Limb (tissue), 2 donors: ENCODE data around the gene PYY.
A peak's percentile ranks its signal among the peaks of the same experiment; 100 is the strongest.
"Not testable (repeated sequence)": the region's sequence is repeated elsewhere in the genome, so short reads cannot be mapped to it uniquely, and the experiment has no call there.

ENCODE experiments used
- DNase-seq, 2 donors: peaks; one replicate each; pipeline ENCODE4 v3.0.0-alpha.2; 2016; ENCODE audit errors: extremely low spot score in 2 of 2

PYY gene

DNA sequence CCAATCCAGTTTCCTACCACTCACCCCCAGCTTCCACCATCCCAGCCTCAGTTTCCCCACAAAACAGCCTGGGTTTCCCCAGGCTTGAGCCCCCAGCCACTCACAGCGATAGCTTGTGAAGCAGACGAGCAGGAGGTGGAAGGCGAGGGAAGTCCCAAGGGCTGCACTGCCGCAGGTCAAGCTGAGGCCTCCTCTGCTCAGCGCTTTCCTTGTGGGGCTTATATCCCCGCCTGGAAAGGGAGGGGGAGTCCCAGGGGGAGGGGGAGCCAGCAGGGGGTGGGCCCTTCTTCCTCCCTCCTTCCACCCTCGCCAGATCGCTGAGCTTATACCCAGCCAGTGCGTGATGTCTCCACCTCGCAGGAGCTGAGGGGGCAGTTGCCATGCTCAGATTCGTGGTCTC, at the start of gene PYY:
PYY (minus strand) TSS at position 195 of the 400 bp plus-strand sequence. CDS start 457 bp downstream, outside the sequence.
- DNase-seq = no peak

GRCh38 chr17:44002141-44002848, 48.6 kb upstream of the PYY start:
- no peak for DNase-seq

DNA sequence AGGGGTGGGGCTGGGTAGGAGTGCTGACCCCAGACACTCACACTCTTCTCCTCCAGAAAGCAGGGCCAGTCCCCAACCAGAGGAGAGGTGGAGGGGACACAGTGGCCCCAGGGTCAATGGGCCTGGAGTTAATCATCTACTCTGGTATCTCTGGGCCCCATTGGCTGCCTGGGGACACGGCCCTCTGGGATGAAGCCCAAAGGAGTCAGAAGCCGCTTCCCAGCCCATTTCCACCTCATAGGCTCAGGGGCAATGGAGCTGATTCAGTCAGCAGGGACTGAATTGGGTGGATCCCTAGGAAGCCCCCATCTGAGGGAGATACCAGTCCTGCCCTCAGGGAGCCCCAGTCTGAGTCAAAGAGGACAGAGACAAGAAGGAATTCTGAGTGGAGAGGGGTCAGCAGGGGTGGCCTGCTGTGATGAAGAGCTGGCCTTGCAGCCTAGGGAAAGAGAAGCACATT, 47.8 kb upstream of the PYY start:
- DNase-seq = no peak

GRCh38 chr17:44000871-44001460, 47.2 kb upstream of the PYY start:
- no peak for DNase-seq

DNA sequence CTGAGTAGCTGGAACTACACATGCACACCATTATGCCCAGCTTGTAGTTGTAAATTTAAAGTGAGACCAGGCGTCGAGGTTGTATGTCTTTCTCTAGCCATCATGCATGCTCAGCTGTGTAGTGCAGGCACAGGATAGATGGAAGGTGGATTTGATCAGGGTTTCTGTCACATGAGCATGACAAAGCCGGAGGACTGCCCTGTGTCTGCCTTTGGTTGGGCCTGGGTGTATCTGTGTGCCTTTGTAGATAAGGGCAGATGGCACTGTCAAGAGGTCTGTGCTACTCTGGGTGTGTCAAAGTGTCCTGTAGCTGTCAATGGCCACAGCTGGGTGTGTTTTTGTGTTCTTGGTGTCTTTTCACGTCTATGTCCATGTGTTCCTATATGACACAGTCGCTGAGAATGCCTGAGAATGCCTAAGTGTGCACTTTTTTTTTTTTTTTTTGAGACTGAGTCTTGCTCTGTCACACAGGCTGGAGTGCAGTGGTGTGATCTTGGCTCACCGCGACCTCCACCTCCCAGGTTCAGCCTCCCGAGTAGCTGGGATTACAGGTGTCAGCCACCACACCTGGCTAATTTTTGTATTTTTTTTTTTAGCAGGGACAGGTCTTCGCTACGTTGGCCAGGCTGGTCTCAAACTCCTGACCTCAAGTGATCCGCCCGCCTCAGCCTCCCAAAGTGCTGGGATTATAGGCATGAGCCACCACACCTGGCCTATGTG, 46.6 kb upstream of the PYY start:
- DNase-seq = no peak

GRCh38 chr17:43999024-43999423, 45.3 kb upstream of the PYY start:
- DNase-seq = no peak

DNA sequence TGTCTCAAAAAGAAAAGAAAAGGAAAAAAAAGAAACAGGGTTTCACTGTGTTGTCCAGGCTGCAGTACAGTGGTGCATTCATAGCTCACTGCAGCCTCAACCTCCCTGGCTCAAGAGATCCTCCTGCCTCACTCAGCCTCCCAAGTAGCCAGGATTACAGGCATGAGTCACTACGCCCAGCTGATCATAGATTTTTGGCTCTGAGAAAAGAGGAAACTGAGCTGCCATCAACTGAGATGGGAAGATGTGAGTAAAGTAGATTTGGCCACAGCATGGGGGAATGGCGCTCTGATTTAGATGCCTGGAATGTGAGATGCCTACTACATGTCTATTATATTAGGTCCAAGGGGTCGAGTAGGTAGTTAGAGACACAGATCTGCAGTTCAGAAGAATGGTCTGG, 44.8 kb upstream of the PYY start:
- no peak for DNase-seq

DNA sequence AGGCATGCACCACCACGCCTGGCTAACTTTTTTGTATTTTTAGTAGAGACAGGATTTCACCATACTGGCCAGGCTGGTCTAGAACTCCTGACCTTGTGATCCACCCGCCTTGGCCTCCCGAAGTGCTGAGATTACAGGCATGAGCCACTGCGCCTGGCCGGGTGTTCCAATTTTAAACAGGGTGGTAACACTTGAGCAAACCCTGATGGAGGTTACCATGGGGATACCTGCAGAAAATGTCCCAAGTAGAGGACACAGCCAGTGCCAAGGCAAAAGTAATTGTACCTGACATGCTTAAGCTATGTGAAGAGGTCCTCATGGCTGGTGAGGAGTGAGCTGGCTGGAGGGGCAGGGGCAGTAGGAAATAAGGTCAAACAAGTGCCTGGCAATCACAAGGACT, 43.4 kb upstream of the PYY start:
- not testable (repeated sequence) for DNase-seq

DNA sequence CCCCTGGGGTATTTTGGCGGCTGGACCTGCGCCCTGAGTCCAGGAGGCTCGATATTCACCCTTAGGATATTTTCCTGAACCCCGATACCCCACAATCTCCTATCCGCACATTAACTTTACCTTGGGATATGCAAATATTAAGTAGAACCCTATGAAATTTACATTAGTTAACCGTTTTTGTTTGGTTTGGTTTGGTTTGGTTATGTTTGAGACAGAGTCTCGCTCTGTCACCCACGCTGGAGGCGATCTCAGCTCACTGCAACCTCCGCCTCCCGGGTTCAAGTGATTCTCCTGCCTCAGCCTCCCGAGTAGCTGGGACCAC, 41.4 kb upstream of the PYY start:
- no peak for DNase-seq

DNA sequence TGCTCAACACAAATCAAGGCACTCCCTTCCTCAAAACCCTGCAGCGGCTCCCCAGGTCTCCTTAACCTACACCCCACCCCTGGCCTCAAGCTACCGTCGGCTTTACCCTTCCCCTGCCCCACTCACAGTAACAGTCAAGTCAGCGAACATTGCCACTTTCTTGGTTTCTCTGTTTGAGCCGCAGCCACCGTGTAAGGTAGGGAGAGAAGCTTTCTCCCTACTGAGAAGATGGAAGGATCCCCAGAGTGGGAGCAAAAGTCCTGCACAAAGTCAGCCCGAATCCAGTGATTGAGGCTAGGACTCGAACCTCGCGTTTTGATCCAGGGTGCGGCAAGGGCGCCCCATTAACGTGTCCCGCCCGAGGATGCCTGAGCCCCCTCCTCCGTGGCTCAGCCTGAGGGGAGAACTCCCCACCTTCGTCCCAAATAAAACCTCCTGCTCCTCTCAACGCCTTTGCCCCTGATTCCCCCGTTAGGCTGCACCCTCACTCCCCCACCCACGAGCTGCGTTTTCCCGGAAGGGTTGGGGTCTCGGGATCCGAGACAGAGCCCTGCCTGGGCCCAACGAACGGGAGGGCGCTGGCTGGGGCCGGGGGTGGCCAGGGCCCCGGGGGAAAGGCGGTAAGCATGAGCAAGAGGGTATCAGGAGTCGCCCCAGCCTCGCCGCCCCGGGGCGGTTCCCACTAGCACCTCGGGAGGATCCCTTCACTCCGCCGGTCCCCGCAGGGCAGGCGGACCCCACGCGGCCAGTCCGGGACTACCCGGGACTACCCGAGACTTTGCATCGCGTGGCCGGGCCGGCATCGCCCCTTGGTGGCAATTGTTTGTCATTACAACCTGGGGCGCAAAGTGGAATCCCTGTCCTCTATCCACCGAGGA, 40.8 kb upstream of the PYY start:
- DNase-seq = peak in 1 of 2 donors; percentile 80

- no peak for DNase-seq
Measured at GRCh38 chr17:43992641-43993040, 38.9 kb upstream of the PYY start.

GRCh38 chr17:43988301-43988700, 34.6 kb upstream of the PYY start:
- DNase-seq = no peak

- no peak for DNase-seq
Measured at GRCh38 chr17:43987131-43988021, 33.6 kb upstream of the PYY start.

DNA sequence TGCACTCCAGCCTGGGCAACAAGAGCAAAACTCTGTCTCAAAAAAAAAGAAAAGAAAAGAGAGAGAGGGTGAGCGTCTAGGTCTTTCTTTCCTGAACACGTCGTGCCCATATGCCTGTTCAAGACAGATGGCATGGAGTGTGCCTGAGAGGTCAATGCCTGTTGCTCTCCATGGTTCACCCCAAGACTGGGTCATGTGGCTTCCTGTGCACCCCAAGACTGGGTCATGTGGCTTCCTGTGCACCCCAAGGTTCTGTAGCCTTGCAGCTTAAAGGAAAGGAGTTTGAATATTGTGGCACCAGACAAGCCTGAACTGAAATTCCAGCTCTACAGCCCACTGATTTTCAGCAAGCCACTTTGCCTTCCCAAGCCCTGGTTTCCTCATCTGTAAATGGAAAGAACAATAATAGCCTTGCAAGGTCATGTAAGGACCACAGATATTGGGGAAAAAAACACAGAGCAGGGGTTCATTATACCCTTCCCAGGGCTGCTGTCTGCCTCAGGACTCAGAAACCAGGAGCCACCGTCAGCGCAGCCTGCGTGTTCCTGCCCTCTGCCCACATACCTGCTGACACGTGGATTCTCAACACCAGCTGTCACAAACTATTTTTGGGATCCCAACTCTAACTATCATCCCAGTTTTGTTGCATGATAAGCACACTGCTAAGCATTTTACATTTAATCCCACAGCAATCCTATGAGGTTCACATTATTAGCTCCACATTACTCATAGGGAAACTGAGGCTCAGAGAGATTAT, 32.7 kb upstream of the PYY start:
- no peak for DNase-seq

DNA sequence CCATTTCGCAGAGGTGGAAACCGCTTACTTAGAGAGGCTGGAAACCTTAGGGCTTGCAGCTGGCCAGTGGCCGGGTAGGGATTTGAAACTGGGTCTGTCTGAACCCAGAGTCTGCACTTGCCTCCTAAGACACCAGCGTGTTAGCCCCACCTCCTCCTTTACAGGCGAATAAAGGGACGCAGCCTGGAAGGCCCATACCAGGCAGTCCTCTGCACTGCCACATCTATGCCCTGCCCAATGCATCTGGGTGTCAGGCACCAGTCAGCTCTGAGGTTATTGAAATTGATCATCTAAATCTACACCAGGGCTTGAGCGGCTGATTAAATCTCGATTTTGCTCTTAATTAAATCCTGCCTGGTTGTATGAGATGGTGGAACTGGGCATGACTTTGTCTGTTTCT, 30.8 kb upstream of the PYY start:
- DNase-seq = no peak

- peak in 1 of 2 donors; percentile 57 for DNase-seq
Measured at GRCh38 chr17:43983515-43984411, 30.0 kb upstream of the PYY start.

DNA sequence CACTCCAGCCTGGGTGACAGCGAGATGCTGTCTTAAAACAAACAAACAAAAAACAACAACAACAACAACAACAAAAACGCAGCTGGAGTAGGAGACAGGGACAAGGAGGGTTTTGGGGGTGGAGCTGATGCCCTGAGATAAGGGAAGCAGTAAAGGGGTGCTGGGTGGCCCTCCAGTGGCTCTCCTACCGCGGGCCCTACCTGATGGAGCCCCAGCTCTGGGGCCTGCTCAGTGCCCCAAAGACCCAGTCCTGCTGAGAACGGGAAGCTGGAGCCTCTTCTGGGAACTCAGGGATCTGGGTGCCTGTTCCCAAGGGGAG, 29.4 kb upstream of the PYY start:
- DNase-seq = no peak

GRCh38 chr17:43982171-43982570, 28.4 kb upstream of the PYY start:
- DNase-seq = no peak

DNA sequence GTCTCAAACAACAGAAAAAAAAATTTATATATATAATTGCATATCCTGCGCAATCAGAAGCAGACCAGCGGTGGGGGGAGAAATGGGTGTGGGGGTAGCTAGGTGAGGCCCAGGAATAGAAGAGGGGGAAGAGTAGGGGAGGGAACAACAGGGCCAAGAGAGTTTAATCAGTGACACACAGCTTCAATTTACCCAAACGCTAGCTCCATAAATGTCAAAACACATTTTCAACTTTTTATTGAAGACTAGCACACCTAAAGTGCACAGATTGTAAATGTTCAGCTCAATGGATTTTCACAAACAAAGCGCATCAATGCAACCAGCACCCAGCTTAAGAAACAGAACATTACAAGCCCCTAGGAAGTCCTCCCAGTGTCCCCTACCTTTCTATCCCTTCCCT, 25.9 kb upstream of the PYY start:
- no peak for DNase-seq
